Gastroesophageal sphincter (tissue), 3 donors: ENCODE data around the gene MEFV.
"Not testable (repeated sequence)": the region's sequence is repeated elsewhere in the genome, so short reads cannot be mapped to it uniquely, and the experiment has no call there.

Source experiments
- EP300 ChIP-seq: sonication (generic); formaldehyde crosslinking; IDR thresholded peaks from one replicate; pipeline ENCODE4 v1.6.1; 2017; ENCODE audit warnings: antibody characterized with exemption, mild to moderate bottlenecking
- POLR2A ChIP-seq, 2 donors: fragments of 450-650 bp; IDR thresholded peaks; one replicate each; pipeline ENCODE4 v1.6.1; 2017; ENCODE audit warnings: antibody characterized with exemption in 2 of 2, mild to moderate bottlenecking in 2 of 2, moderate library complexity in 1 of 2
- POLR2AphosphoS5 ChIP-seq: sonication (generic); formaldehyde crosslinking; IDR thresholded peaks from one replicate; pipeline ENCODE4 v1.6.1; 2017; ENCODE audit warnings: antibody characterized with exemption
- TF ChIP-seq, protein P1 (sequence below), 4 experiments: fragments of 200-600 bp in 2 of 4; fragments of 450-650 bp in 2 of 4; sonication (generic) in 1 of 4; IDR thresholded peaks; one replicate each; pipeline ENCODE4 v1.5.1; 2017 to 2019; ENCODE audit warnings: antibody characterized with exemption in 4 of 4, mild to moderate bottlenecking in 2 of 4, moderate library complexity in 2 of 4

DNA sequence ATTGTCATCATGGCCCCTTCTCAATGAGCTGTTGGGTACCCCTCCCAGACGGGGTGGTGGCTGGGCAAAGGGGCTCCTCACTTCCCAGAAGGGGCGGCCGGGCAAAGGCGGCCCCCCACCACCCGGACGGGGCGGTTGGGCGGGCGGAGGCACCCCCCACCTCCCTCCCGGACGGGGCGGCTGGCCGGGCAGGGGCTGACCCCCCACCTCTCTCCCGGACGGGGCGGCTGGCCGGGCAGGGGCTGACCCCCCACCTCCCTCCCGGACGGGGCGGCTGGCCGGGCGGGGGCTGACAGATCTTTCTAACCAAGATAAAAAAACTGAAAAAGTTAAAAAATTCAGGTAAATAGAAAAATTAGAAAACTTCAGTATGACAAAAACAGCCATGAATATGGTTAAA is 14.8 kb upstream of the MEFV start:
- TF ChIP-seq POLR2AphosphoS5; EP300; POLR2A (IDR thresholded peaks at IDR 0.05): not testable (repeated sequence)
- TF ChIP-seq, protein P1, sequence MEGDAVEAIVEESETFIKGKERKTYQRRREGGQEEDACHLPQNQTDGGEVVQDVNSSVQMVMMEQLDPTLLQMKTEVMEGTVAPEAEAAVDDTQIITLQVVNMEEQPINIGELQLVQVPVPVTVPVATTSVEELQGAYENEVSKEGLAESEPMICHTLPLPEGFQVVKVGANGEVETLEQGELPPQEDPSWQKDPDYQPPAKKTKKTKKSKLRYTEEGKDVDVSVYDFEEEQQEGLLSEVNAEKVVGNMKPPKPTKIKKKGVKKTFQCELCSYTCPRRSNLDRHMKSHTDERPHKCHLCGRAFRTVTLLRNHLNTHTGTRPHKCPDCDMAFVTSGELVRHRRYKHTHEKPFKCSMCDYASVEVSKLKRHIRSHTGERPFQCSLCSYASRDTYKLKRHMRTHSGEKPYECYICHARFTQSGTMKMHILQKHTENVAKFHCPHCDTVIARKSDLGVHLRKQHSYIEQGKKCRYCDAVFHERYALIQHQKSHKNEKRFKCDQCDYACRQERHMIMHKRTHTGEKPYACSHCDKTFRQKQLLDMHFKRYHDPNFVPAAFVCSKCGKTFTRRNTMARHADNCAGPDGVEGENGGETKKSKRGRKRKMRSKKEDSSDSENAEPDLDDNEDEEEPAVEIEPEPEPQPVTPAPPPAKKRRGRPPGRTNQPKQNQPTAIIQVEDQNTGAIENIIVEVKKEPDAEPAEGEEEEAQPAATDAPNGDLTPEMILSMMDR (IDR thresholded peaks at IDR 0.05), result not testable (repeated sequence)
